GM10266 (cell line): ENCODE results near the gene ARHGAP10.

Source experiments
- DNase-seq: peaks from one replicate; pipeline ENCODE4 v3.0.0; 2012; ENCODE audit errors: extremely low spot score
- TF ChIP-seq, protein P1 (sequence below): IDR thresholded peaks from 2 replicates; pipeline ENCODE4 v1.5.1; 2012; ENCODE audit warnings: mild to moderate bottlenecking, low read depth; ENCODE audit not compliant: control insufficient read depth, insufficient read depth; ENCODE audit errors: missing control alignments

The ARHGAP10 gene

DNA sequence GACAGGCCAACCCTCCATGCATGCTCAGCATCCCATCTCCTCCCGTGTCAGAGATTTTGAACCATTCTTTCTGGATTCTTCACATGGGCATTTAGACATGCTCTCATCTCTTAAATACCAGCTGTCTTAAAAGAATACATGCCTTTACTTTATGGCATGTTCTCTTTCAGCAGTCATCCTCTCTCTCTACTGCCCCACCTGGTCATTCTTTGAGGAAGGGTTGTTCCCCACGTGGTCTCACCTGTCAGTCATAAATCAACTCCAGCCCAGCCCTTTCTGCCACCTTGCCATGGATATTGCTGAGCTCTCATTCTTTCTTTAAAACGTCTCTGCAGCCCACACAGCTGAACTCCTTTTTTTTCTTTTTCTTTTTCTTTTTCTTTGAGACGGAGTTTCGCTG is 111.3 kb downstream of the ARHGAP10 start:
- TF ChIP-seq, protein P1, sequence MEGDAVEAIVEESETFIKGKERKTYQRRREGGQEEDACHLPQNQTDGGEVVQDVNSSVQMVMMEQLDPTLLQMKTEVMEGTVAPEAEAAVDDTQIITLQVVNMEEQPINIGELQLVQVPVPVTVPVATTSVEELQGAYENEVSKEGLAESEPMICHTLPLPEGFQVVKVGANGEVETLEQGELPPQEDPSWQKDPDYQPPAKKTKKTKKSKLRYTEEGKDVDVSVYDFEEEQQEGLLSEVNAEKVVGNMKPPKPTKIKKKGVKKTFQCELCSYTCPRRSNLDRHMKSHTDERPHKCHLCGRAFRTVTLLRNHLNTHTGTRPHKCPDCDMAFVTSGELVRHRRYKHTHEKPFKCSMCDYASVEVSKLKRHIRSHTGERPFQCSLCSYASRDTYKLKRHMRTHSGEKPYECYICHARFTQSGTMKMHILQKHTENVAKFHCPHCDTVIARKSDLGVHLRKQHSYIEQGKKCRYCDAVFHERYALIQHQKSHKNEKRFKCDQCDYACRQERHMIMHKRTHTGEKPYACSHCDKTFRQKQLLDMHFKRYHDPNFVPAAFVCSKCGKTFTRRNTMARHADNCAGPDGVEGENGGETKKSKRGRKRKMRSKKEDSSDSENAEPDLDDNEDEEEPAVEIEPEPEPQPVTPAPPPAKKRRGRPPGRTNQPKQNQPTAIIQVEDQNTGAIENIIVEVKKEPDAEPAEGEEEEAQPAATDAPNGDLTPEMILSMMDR, result no peak
- peak; percentile 23 for DNase-seq

DNA sequence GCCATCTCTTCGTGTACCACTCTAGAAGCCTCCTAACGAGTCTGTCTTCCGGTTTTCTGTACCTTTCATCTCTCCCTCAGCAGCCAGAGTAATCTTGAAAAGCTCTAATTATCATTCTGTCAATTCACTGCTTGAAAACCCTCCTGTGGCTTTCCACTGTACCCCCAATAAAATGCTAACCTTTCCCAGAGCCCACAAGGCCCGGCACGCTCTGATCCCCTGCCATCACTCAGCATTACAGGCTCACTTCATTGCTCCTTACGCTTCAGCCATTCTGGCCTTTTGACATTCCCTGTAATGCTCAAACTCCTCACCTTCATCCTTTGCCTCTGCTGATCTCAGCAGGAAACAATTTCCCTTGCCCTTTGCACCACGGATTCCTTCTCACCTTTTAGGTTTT is 112.9 kb downstream of the ARHGAP10 start:
- no peak for DNase-seq
- TF ChIP-seq, protein P1, result no peak

DNA sequence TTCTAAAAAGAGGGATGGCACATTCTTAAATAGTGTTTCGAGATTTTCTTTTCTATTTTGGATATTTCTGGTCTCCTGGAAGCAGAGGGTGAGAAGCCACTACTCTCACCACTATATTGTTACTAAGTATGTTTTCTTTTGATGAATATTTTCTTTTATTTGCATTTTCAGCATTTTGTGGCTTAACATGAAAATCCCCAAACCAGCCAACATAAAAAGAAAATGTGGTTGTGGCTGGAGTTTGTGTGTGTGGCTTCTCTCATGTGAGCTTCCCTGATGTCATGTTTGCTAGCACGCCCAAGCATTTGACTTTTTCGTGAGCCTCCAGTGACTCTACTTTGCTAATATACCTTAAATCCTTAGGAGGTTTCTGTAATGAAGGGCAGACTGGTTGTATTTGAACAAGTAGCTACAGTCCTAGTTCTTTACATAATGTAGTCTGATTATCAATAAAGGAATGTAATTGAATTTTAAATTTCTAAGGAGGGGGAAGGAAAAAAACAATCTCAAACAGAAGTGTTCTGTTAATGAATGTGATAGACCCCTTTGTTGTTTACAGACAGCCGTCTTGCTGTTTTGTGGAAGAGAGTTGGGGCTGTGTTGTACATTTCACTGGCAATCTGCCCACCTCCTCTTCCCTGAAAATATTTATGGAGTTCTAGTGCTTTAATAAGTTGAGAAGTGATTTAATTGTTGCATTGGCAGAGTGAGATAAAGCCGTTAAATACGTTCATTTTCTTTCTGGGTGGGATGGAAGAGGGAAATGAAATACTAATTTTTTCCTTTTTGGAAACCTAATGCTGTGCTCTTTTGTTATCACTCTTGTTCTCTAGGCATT is 114.6 kb downstream of the ARHGAP10 start:
- peak; percentile 51 for DNase-seq
- TF ChIP-seq, protein P1, result no peak

DNA sequence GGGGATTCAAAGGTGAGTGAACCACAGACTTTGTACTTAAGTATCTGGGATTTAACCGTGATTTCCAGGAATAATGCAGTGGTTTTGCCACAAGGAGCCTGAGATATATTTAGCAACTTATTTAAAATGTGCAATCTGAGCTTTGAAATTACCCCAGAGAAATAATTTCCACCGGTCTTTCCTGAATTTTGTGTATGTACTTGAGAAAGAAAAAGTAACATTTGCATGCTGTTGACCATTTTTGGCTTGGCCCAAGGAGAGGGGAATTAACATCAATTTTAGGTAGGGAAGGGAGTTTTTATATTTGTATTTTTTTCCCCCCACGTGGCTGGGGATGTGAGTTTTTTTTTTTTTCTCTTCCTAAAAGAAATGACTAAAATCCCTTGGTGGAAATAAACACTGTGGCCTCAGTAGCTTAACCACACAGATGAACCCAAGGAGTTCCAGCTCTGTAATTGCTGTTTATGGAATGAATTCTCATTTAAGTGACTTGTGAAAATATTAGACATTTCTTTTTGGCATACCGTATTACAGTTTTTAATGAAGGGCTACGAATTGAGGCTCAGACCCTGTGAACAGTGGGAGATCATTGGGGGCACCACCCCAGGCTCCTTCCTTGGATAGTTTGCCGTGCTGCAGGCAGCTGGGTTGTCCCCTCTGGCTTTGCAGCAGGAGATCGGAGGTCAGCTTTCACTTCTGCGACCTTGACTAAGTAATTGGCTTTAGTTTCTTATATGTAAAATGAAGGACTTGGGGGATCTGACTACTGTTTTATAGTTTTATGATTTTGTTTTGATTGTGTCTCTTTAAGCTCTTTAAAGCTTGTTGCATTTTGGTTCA is 116.1 kb downstream of the ARHGAP10 start:
- no peak for DNase-seq
- TF ChIP-seq, protein P1, result no peak

DNA sequence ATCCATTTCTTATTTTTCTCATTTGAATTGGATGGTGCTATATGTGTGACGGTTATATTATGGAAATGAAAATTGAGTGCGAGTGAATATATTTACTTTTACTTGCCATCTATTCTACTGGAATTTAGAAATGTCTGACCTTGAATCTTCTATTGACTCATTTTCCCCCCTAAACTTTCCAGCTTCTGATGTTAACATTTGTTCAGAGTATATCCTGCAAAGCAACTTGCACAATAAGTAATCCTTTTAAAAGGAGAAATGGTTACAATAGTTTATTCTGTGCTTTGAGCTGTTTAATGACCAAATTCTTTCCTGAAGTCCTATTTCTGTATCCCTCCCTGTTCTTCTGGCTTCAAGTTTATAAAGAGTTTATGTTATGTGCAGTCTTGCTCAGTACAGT is 116.7 kb downstream of the ARHGAP10 start:
- TF ChIP-seq, protein P1, result no peak

DNA sequence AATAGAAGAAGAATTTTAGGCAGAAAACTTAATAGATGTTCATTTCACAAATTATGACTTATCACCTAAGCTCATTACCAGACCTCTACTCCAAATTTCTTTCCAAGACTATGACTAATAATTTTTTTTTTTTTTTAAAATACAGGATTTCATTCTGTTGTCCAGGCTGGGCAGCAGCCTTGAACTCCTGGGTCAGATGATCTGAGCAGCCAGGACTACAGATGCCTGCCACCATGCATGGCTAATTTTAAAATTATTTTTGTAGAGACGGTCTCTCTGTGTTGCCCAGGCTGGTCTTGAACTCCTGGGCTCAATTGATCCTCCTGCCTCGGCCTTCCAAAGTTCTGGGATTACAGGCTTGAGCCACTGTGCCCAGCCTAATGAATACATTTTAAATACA is 119.2 kb downstream of the ARHGAP10 start:
- no peak for DNase-seq
- TF ChIP-seq, protein P1, result no peak

More for the DNA sequence above, 116.7 kb downstream of the ARHGAP10 start:
- DNase-seq, result no peak
